Measurements from ENCODE around the gene FAS.

Gene FAS

GRCh38 chr10:88971221-88972061, 19.2 kb upstream of the FAS start:
- DNase-seq: no peak

- DNase-seq: no peak
These were observed 16.6 kb upstream of the FAS start for GRCh38 chr10:88974012-88974411.

- DNase-seq: no peak
These were observed 15.9 kb upstream of the FAS start for GRCh38 chr10:88974446-88975376.

GRCh38 chr10:88975377-88975720, 15.2 kb upstream of the FAS start:
- DNase-seq: no peak

- DNase-seq: no peak
These were observed 12.1 kb upstream of the FAS start for GRCh38 chr10:88978463-88978862.

- DNase-seq: no peak
These were observed 11.4 kb upstream of the FAS start for GRCh38 chr10:88979153-88979562.

- DNase-seq: no peak
These were observed 11.0 kb upstream of the FAS start for GRCh38 chr10:88979603-88980002.

- no peak for DNase-seq
These were observed 10.4 kb upstream of the FAS start for GRCh38 chr10:88980247-88980646.

- DNase-seq: no peak
These were observed 9.8 kb upstream of the FAS start for GRCh38 chr10:88980800-88981199.

- DNase-seq: no peak
These were observed 9.2 kb upstream of the FAS start for GRCh38 chr10:88981435-88981834.

GRCh38 chr10:88982366-88982765, 8.2 kb upstream of the FAS start:
- DNase-seq: no peak

- no peak for DNase-seq
These were observed 7.4 kb upstream of the FAS start for GRCh38 chr10:88983206-88983605.

- DNase-seq: no peak
These were observed 6.7 kb upstream of the FAS start for GRCh38 chr10:88983939-88984338.

- DNase-seq: no peak
These were observed 6.1 kb upstream of the FAS start for GRCh38 chr10:88984525-88984924.

GRCh38 chr10:88986549-88987242, 3.9 kb upstream of the FAS start:
- no peak for DNase-seq

GRCh38 chr10:88987243-88987725, 3.3 kb upstream of the FAS start:
- DNase-seq: no peak

- no peak for DNase-seq
These were observed 2.8 kb upstream of the FAS start for GRCh38 chr10:88987840-88988239.

GRCh38 chr10:88989423-88989822, 1.2 kb upstream of the FAS start:
- no peak for DNase-seq

- DNase-seq: no peak
These were observed 694 bp upstream of the FAS start for GRCh38 chr10:88989824-88990383.

GRCh38 chr10:88991161-88991898, 732 bp downstream of the FAS start:
- DNase-seq: peak; percentile 54

GRCh38 chr10:88991899-88992320, 1.3 kb downstream of the FAS start:
- DNase-seq: no peak

GRCh38 chr10:88992921-88993524, 2.4 kb downstream of the FAS start:
- no peak for DNase-seq

All from effector CD4-positive, alpha-beta T cell (primary cell).